Mesendoderm (in vitro differentiated cells): ENCODE data around the gene ACSL6.

Experiments used
- DNase-seq: peaks from one replicate; pipeline ENCODE4 v3.0.0; 2013
- H2AK5ac ChIP-seq: 2 replicates; pipeline ENCODE4 v1.6.1; 2013; ENCODE audit warnings: low read length, inconsistent platforms
- H2BK120ac ChIP-seq: 2 replicates; pipeline ENCODE4 v1.6.1; 2013; ENCODE audit warnings: low read depth, mild to moderate bottlenecking, low read length, moderate library complexity, mixed read lengths
- H2BK15ac ChIP-seq: replicated peaks from 2 replicates; pipeline ENCODE4 v1.6.1; 2013; ENCODE audit warnings: low read depth, mild to moderate bottlenecking, moderate library complexity
- H2BK5ac ChIP-seq: 2 replicates; pipeline ENCODE4 v1.6.1; 2013; ENCODE audit warnings: low read length, inconsistent platforms
- H3K18ac ChIP-seq: 2 replicates; pipeline ENCODE4 v1.6.1; 2013; ENCODE audit warnings: mild to moderate bottlenecking, low read length, mixed read lengths
- H3K23ac ChIP-seq: one replicate; pipeline ENCODE4 v1.6.1; 2013; ENCODE audit warnings: low read length
- H3K27ac ChIP-seq: 2 replicates; pipeline ENCODE4 v1.5.1; 2013; ENCODE audit warnings: low read depth, mild to moderate bottlenecking, inconsistent platforms, low read length, moderate library complexity
- H3K27me3 ChIP-seq: 2 replicates; pipeline ENCODE4 v1.6.1; 2013; ENCODE audit warnings: low read length, control low read depth, mild to moderate bottlenecking, inconsistent platforms; ENCODE audit not compliant: insufficient read depth, poor library complexity
- H3K36me3 ChIP-seq: 2 replicates; pipeline ENCODE4 v1.6.1; 2013; ENCODE audit warnings: low read length, inconsistent platforms; ENCODE audit not compliant: control insufficient read depth, insufficient read depth
- H3K4ac ChIP-seq: one replicate; pipeline ENCODE4 v1.6.1; 2013; ENCODE audit warnings: low read depth, mild to moderate bottlenecking, low read length, moderate library complexity
- H3K4me1 ChIP-seq: 2 replicates; pipeline ENCODE4 v1.6.1; 2013; ENCODE audit warnings: low read depth, low read length, inconsistent platforms; ENCODE audit not compliant: control insufficient read depth
- H3K4me2 ChIP-seq: 2 replicates; pipeline ENCODE4 v1.6.1; 2013; ENCODE audit warnings: low read length
- H3K4me3 ChIP-seq: 2 replicates; pipeline ENCODE4 v1.5.1; 2013; ENCODE audit warnings: mild to moderate bottlenecking, low read length
- H3K56ac ChIP-seq: one replicate; pipeline ENCODE4 v1.6.1; 2013; ENCODE audit warnings: low read length
- H3K79me1 ChIP-seq: 2 replicates; pipeline ENCODE4 v1.6.1; 2013; ENCODE audit warnings: low read length, inconsistent platforms
- H3K79me2 ChIP-seq: 2 replicates; pipeline ENCODE4 v1.6.1; 2013; ENCODE audit warnings: mild to moderate bottlenecking, low read length; ENCODE audit not compliant: control insufficient read depth, insufficient read depth
- H3K9ac ChIP-seq: 2 replicates; pipeline ENCODE4 v1.6.1; 2013; ENCODE audit warnings: low read length, inconsistent platforms
- H4K5ac ChIP-seq: one replicate; pipeline ENCODE4 v1.6.1; 2013; ENCODE audit warnings: low read length
- H4K8ac ChIP-seq: one replicate; pipeline ENCODE4 v1.6.1; 2013; ENCODE audit warnings: low read depth, mild to moderate bottlenecking, control low read depth, low read length, moderate library complexity
- WGBS: extraction: QIAGEN DNeasy Blood & Tissue Kit; methylation state at CpG from one replicate; pipeline ENCODE4 v1.1.7; 2013; ENCODE audit warnings: low lambda C conversion rate, missing lambda C conversion rate; ENCODE audit not compliant: insufficient coverage; ENCODE audit errors: extremely low coverage; 5-methylcytosine and 5-hydroxymethylcytosine counted together

ACSL6 gene

GRCh38 chr5:131983244-131983771, 28.1 kb downstream of the ACSL6 start:
- Histone ChIP-seq H3K56ac (no peak overlapping the region), H3K27ac (no peak overlapping the region), H3K4ac (no peak overlapping the region), H2BK120ac (no peak overlapping the region), H3K4me2 (no peak overlapping the region), H3K23ac (no peak overlapping the region), H3K36me3 (no peaks in the 10 kb centered on the region), H3K4me3 (no peak overlapping the region), H3K4me1 (no peaks in the 10 kb centered on the region), H2BK5ac (no peak overlapping the region), H3K27me3 (no peaks in the 10 kb centered on the region), H3K9ac (no peak overlapping the region), H4K5ac (no peak overlapping the region), H3K79me2 (no peaks in the 10 kb centered on the region), H4K8ac (no peak overlapping the region), H2AK5ac (no peak overlapping the region), H3K18ac (no peak overlapping the region), H2BK15ac (no peak overlapping the region), H3K79me1 (no peaks in the 10 kb centered on the region)
- WGBS = no CpG with 5 or more reads among the region's 2 CpGs
- DNase-seq = no peak

- no peak overlapping the region for H3K4ac ChIP-seq
- no CpG with 5 or more reads among the region's 4 CpGs for WGBS
- H4K8ac ChIP-seq = no peak overlapping the region
- H2AK5ac ChIP-seq = no peak overlapping the region
- no peak overlapping the region for H3K23ac ChIP-seq
- H3K79me2 ChIP-seq = no peaks in the 10 kb centered on the region
- H3K36me3 ChIP-seq = no peaks in the 10 kb centered on the region
- no peaks in the 10 kb centered on the region for H3K4me1 ChIP-seq
- no peak overlapping the region for H3K56ac ChIP-seq
- no peaks in the 10 kb centered on the region for H3K79me1 ChIP-seq
- H3K18ac ChIP-seq = no peak overlapping the region
- no peak overlapping the region for H2BK120ac ChIP-seq
- H3K9ac ChIP-seq = no peak overlapping the region
- H2BK15ac ChIP-seq = no peak overlapping the region
- no peak overlapping the region for H3K4me3 ChIP-seq
- no peaks in the 10 kb centered on the region for H3K27me3 ChIP-seq
- no peak overlapping the region for H2BK5ac ChIP-seq
- no peak overlapping the region for H3K27ac ChIP-seq
- DNase-seq = no peak
- H3K4me2 ChIP-seq = no peak overlapping the region
- H4K5ac ChIP-seq = no peak overlapping the region
Measured at GRCh38 chr5:131981516-131981915, 29.9 kb downstream of the ACSL6 start.

- Histone ChIP-seq H2BK120ac (no peak overlapping the region), H3K79me2 (no peaks in the 10 kb centered on the region), H3K18ac (no peak overlapping the region), H3K4me1 (no peaks in the 10 kb centered on the region), H3K23ac (no peak overlapping the region), H3K4me3 (no peak overlapping the region), H3K79me1 (no peaks in the 10 kb centered on the region), H4K8ac (no peak overlapping the region), H3K4me2 (no peak overlapping the region), H3K36me3 (no peaks in the 10 kb centered on the region), H3K56ac (no peak overlapping the region), H2BK5ac (no peak overlapping the region), H3K27ac (no peak overlapping the region), H2AK5ac (no peak overlapping the region), H3K9ac (no peak overlapping the region), H2BK15ac (no peak overlapping the region), H3K4ac (no peak overlapping the region), H4K5ac (no peak overlapping the region), H3K27me3 (no peaks in the 10 kb centered on the region)
- DNase-seq = no peak
- no CpG with 5 or more reads among the region's 4 CpGs for WGBS
Measured at GRCh38 chr5:131980696-131981095, 30.8 kb downstream of the ACSL6 start.

GRCh38 chr5:131979816-131980215, 31.6 kb downstream of the ACSL6 start:
- H3K9ac ChIP-seq = no peak overlapping the region
- no peak overlapping the region for H3K4me2 ChIP-seq
- no peak overlapping the region for H2BK120ac ChIP-seq
- no peak overlapping the region for H3K4ac ChIP-seq
- H3K18ac ChIP-seq = no peak overlapping the region
- WGBS = no CpG with 5 or more reads among the region's 4 CpGs
- no peak overlapping the region for H3K23ac ChIP-seq
- no peak overlapping the region for H4K8ac ChIP-seq
- H3K79me1 ChIP-seq = no peaks in the 10 kb centered on the region
- no peak overlapping the region for H3K56ac ChIP-seq
- no peaks in the 10 kb centered on the region for H3K36me3 ChIP-seq
- H3K27me3 ChIP-seq = no peaks in the 10 kb centered on the region
- H3K4me3 ChIP-seq = no peak overlapping the region
- no peaks in the 10 kb centered on the region for H3K4me1 ChIP-seq
- no peak overlapping the region for H2BK15ac ChIP-seq
- no peak overlapping the region for H2AK5ac ChIP-seq
- DNase-seq = no peak
- H4K5ac ChIP-seq = no peak overlapping the region
- no peak overlapping the region for H3K27ac ChIP-seq
- H3K79me2 ChIP-seq = no peaks in the 10 kb centered on the region
- H2BK5ac ChIP-seq = no peak overlapping the region

GRCh38 chr5:131977212-131977604, 34.2 kb downstream of the ACSL6 start:
- no CpG with 5 or more reads among the region's 2 CpGs for WGBS
- Histone ChIP-seq H3K4me1 (no peaks in the 10 kb centered on the region), H4K5ac (no peak overlapping the region), H2BK120ac (no peak overlapping the region), H2AK5ac (no peak overlapping the region), H2BK5ac (no peak overlapping the region), H4K8ac (no peak overlapping the region), H2BK15ac (no peak overlapping the region), H3K27me3 (no peaks in the 10 kb centered on the region), H3K4me2 (no peak overlapping the region), H3K9ac (no peak overlapping the region), H3K23ac (no peak overlapping the region), H3K4ac (no peak overlapping the region), H3K27ac (no peak overlapping the region), H3K4me3 (no peak overlapping the region), H3K18ac (no peak overlapping the region), H3K79me2 (no peaks in the 10 kb centered on the region), H3K79me1 (no peaks in the 10 kb centered on the region), H3K56ac (no peak overlapping the region), H3K36me3 (no peaks in the 10 kb centered on the region)
- DNase-seq = no peak

- Histone ChIP-seq H2BK15ac (no peak overlapping the region), H3K79me1 (no peaks in the 10 kb centered on the region), H4K5ac (no peak overlapping the region), H4K8ac (no peak overlapping the region), H3K27ac (no peak overlapping the region), H3K4ac (no peak overlapping the region), H3K4me1 (no peaks in the 10 kb centered on the region), H3K4me3 (no peak overlapping the region), H3K18ac (no peak overlapping the region), H2BK120ac (no peak overlapping the region), H3K56ac (no peak overlapping the region), H3K4me2 (no peak overlapping the region), H3K9ac (no peak overlapping the region), H3K79me2 (no peaks in the 10 kb centered on the region), H3K27me3 (no peaks in the 10 kb centered on the region), H2BK5ac (no peak overlapping the region), H2AK5ac (no peak overlapping the region), H3K23ac (no peak overlapping the region), H3K36me3 (no peaks in the 10 kb centered on the region)
- no CpG with 5 or more reads among the region's 6 CpGs for WGBS
- DNase-seq = no peak
Measured at GRCh38 chr5:131976414-131977211, 34.8 kb downstream of the ACSL6 start.
